SK-N-SH treated with all-trans-retinoic acid at 6 μM for 48 hours (cell line): ENCODE measurements around the gene ZNF19.

Source experiments
- ATAC-seq: fragments of 200-7000 bp; cut with Tn5 transposase; 3 replicates; pipeline ENCODE4 v1.9.1; 2020; ENCODE audit warnings: mild to moderate bottlenecking, moderate library complexity
- ARNTL ChIP-seq: fragments of 450-650 bp; formaldehyde crosslinking; IDR thresholded peaks from 2 replicates; pipeline ENCODE4 v1.5.0; 2020; ENCODE audit warnings: low read depth, mild to moderate bottlenecking, moderate library complexity, borderline replicate concordance
- BACH2 ChIP-seq: fragments of 250-450 bp; sonication (Bioruptor Pico); IDR thresholded peaks from 2 replicates; pipeline ENCODE4 v1.9.0; 2021; ENCODE audit warnings: mild to moderate bottlenecking, borderline replicate concordance
- CREB5 ChIP-seq: fragments of 250-450 bp; sonication (Bioruptor Pico); IDR thresholded peaks from 2 replicates; pipeline ENCODE4 v1.5.1; 2020; ENCODE audit warnings: low read depth, mild to moderate bottlenecking, moderate library complexity
- CSDC2 ChIP-seq: fragments of 250-450 bp; sonication (Bioruptor Pico); IDR thresholded peaks from 2 replicates; pipeline ENCODE4 v1.5.0; 2020; ENCODE audit warnings: mild to moderate bottlenecking, moderate library complexity
- ESRRG ChIP-seq: fragments of 250-450 bp; sonication (Bioruptor Pico); IDR thresholded peaks from 2 replicates; pipeline ENCODE4 v1.6.1; 2021; ENCODE audit warnings: mild to moderate bottlenecking
- GLIS3 ChIP-seq: fragments of 250-450 bp; sonication (Bioruptor Pico); IDR thresholded peaks from 2 replicates; pipeline ENCODE4 v1.5.0; 2020; ENCODE audit warnings: mild to moderate bottlenecking, moderate library complexity
- ISL1 ChIP-seq: fragments of 250-450 bp; sonication (Bioruptor Pico); IDR thresholded peaks from 2 replicates; pipeline ENCODE4 v2.1.2; 2022; ENCODE audit warnings: mild to moderate bottlenecking, moderate library complexity
- OSR1 ChIP-seq: fragments of 250-450 bp; sonication (Bioruptor Pico); IDR thresholded peaks from 2 replicates; pipeline ENCODE4 v1.8.0; 2022; ENCODE audit warnings: moderate library complexity, mild to moderate bottlenecking, inconsistent platforms
- POU6F1 ChIP-seq: fragments of 250-450 bp; sonication (Bioruptor Pico); IDR thresholded peaks from 2 replicates; pipeline ENCODE4 v1.8.0; 2021; ENCODE audit warnings: low read depth, mild to moderate bottlenecking, moderate library complexity, borderline replicate concordance
- PPARA ChIP-seq: fragments of 250-450 bp; sonication (Bioruptor Pico); IDR thresholded peaks from 2 replicates; pipeline ENCODE4 v1.5.0; 2020; ENCODE audit warnings: mild to moderate bottlenecking, borderline replicate concordance
- RARB ChIP-seq: fragments of 250-450 bp; sonication (Bioruptor Pico); IDR thresholded peaks from 2 replicates; pipeline ENCODE4 v1.8.0; 2021; ENCODE audit warnings: mild to moderate bottlenecking, moderate library complexity
- SNAI2 ChIP-seq: fragments of 250-450 bp; sonication (Bioruptor Pico); IDR thresholded peaks from 2 replicates; pipeline ENCODE4 v1.5.0; 2020; ENCODE audit warnings: mild to moderate bottlenecking, moderate library complexity
- TCF4 ChIP-seq: fragments of 250-450 bp; sonication (Bioruptor Pico); IDR thresholded peaks from 2 replicates; pipeline ENCODE4 v1.8.0; 2021; ENCODE audit warnings: mild to moderate bottlenecking, moderate library complexity, borderline replicate concordance
- TOX ChIP-seq: fragments of 250-450 bp; sonication (Bioruptor Pico); IDR thresholded peaks from 2 replicates; pipeline ENCODE4 v1.8.0; 2021; ENCODE audit warnings: mild to moderate bottlenecking, moderate library complexity, borderline replicate concordance
- ZC3H10 ChIP-seq: fragments of 250-450 bp; sonication (Bioruptor Pico); IDR thresholded peaks from 2 replicates; pipeline ENCODE4 v1.5.1; 2021; ENCODE audit warnings: mild to moderate bottlenecking, moderate library complexity
- ZFP3 ChIP-seq: fragments of 250-450 bp; sonication (Bioruptor Pico); IDR thresholded peaks from 2 replicates; pipeline ENCODE4 v1.5.0; 2020; ENCODE audit warnings: mild to moderate bottlenecking, moderate library complexity
- ZFP30 ChIP-seq: fragments of 450-650 bp; formaldehyde crosslinking; IDR thresholded peaks from 2 replicates; pipeline ENCODE4 v1.5.0; 2022; ENCODE audit warnings: mild to moderate bottlenecking, moderate library complexity
- ZNF565 ChIP-seq: fragments of 450-650 bp; formaldehyde crosslinking; conservative IDR thresholded peaks from 2 replicates; pipeline ENCODE4 v1.5.0; 2020; ENCODE audit warnings: low read depth, mild to moderate bottlenecking, moderate library complexity
- ZNF70 ChIP-seq: fragments of 450-650 bp; formaldehyde crosslinking; IDR thresholded peaks from 2 replicates; pipeline ENCODE4 v1.5.0; 2020; ENCODE audit warnings: mild to moderate bottlenecking, moderate library complexity
- ZNF8 ChIP-seq: fragments of 450-650 bp; formaldehyde crosslinking; IDR thresholded peaks from 2 replicates; pipeline ENCODE4 v1.5.0; 2020; ENCODE audit warnings: mild to moderate bottlenecking, moderate library complexity
- TF ChIP-seq, protein P1 (sequence below): fragments of 250-450 bp; sonication (Bioruptor Pico); IDR thresholded peaks from 2 replicates; pipeline ENCODE4 v1.5.1; 2021; ENCODE audit warnings: mild to moderate bottlenecking, moderate library complexity
- TF ChIP-seq, protein P2 (sequence below): fragments of 250-450 bp; sonication (Bioruptor Pico); IDR thresholded peaks from 2 replicates; pipeline ENCODE4 v1.5.0; 2020; ENCODE audit warnings: mild to moderate bottlenecking, moderate library complexity

Gene ZNF19

DNA sequence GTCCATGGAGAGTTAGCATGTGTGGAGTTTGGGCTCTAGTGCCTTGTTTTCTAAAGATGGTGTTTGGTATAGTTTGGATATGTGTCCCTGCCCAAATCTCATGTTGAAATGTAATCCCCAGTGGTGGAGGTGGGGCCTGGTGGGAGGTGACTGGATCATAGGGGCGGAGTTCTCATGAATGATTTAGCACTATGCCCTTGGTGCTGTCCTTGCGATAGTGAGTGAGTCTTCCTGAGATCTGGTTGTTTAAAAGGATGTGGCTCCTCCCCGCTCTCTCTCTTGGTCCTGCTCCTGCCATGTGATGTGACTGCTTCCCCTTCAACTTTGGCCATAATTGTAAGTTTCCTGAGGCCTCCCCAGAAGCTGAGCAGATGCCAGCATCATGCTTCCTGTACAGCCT lies 8.9 kb upstream of the ZNF19 start (continued):
- TF ChIP-seq CREB5 = no peak
- TF ChIP-seq ZNF70 (CRISPR knock-in tag) = no peak
- no peak for TF ChIP-seq SNAI2 (CRISPR knock-in tag)
- TF ChIP-seq BACH2 (CRISPR knock-in tag) = no peak
- TF ChIP-seq GLIS3 (CRISPR knock-in tag) = no peak
- TF ChIP-seq ISL1 (CRISPR knock-in tag) = no peak
- no peak for TF ChIP-seq ZC3H10 (CRISPR knock-in tag)
- TF ChIP-seq, all 23 proteins: peak for 0

DNA sequence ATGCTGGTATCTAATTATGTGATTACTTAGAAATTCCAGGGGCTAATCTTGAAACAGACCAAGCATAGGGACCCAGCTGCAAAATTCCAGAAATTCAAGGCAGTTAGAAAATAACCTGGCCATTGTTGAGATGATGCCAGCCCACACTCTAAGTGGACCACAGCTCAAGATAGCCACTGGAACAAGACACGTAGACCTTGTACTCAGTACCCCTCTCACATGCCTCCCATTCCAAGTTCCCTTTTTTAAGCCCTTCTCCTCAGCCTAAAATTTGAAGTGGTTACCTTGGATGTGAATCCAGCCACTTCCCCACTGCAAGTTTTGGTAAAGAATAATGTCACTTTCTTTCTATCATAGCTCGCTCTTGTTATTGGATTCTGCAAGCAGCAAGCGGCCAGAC lies 4.1 kb upstream of the ZNF19 start:
- TF ChIP-seq ARNTL (no peak), PPARA (CRISPR knock-in tag) (no peak), ZNF70 (CRISPR knock-in tag) (no peak), RARB (CRISPR knock-in tag) (no peak), OSR1 (CRISPR knock-in tag) (no peak), ISL1 (CRISPR knock-in tag) (no peak), TOX (CRISPR knock-in tag) (no peak), ZNF8 (CRISPR knock-in tag) (no peak), BACH2 (CRISPR knock-in tag) (no peak), GLIS3 (CRISPR knock-in tag) (no peak), CSDC2 (no peak), ZFP3 (CRISPR knock-in tag) (no peak)
- TF ChIP-seq, protein P1, sequence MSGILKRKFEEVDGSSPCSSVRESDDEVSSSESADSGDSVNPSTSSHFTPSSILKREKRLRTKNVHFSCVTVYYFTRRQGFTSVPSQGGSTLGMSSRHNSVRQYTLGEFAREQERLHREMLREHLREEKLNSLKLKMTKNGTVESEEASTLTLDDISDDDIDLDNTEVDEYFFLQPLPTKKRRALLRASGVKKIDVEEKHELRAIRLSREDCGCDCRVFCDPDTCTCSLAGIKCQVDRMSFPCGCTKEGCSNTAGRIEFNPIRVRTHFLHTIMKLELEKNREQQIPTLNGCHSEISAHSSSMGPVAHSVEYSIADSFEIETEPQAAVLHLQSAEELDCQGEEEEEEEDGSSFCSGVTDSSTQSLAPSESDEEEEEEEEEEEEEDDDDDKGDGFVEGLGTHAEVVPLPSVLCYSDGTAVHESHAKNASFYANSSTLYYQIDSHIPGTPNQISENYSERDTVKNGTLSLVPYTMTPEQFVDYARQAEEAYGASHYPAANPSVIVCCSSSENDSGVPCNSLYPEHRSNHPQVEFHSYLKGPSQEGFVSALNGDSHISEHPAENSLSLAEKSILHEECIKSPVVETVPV (CRISPR knock-in tag) = no peak
- no peak for ATAC-seq

- TF ChIP-seq ZC3H10 (CRISPR knock-in tag) (no peak), GLIS3 (CRISPR knock-in tag) (no peak), ZNF70 (CRISPR knock-in tag) (no peak)
- no peak for ATAC-seq
Observed at GRCh38 chr16:71492786-71493185, 3.7 kb upstream of the ZNF19 start.

DNA sequence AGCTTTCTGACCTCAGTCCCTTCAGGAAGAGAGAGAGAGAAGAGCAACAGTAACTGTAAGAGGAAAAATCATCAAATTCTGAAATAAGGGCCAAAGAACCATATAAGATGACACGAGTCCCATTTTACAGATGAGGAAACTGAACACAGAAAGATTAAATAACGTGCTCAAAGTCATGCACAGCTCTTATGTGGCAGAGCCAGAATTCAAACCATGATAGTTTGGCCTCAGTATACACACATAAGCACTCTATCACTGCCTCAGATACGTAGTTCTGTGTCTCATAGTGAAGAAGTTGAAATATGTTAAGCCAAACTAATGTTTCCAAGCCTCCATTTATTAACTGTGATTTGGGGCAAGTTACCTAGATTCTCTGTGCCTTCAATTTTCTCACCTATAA lies 1.9 kb upstream of the ZNF19 start:
- ATAC-seq = no peak
- TF ChIP-seq RARB (CRISPR knock-in tag) = no peak
- no peak for TF ChIP-seq ISL1 (CRISPR knock-in tag)
- TF ChIP-seq ZFP30 (CRISPR knock-in tag) = no peak
- TF ChIP-seq, protein P1 (CRISPR knock-in tag) = no peak
- no peak for TF ChIP-seq PPARA (CRISPR knock-in tag)
- no peak for TF ChIP-seq CREB5
- no peak for TF ChIP-seq CSDC2
- TF ChIP-seq ARNTL = no peak
- no peak for TF ChIP-seq ZNF70 (CRISPR knock-in tag)
- TF ChIP-seq ZFP3 (CRISPR knock-in tag) = no peak
- TF ChIP-seq GLIS3 (CRISPR knock-in tag) = no peak
- no peak for TF ChIP-seq TCF4
- TF ChIP-seq TOX (CRISPR knock-in tag) = no peak

DNA sequence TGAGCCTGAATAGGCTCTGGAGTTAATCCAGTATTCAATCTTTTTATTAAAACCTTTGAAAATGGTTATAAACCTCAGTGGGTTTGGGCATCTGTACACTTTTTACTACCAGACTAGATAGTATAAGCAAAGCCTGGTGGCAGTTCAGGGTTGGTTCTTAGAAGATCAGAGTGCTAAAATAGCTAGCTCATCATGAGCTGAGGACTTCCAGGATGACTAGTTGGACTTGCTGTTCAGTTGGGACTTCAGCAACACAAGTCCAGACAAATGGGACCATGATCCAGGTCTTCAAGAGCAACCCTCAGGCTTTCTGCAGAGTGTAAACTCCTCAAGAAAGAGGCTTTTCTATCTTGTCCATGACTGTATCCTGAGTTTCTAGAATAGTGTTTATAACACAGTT lies 1.2 kb upstream of the ZNF19 start:
- no peak for ATAC-seq
- TF ChIP-seq, protein P2, sequence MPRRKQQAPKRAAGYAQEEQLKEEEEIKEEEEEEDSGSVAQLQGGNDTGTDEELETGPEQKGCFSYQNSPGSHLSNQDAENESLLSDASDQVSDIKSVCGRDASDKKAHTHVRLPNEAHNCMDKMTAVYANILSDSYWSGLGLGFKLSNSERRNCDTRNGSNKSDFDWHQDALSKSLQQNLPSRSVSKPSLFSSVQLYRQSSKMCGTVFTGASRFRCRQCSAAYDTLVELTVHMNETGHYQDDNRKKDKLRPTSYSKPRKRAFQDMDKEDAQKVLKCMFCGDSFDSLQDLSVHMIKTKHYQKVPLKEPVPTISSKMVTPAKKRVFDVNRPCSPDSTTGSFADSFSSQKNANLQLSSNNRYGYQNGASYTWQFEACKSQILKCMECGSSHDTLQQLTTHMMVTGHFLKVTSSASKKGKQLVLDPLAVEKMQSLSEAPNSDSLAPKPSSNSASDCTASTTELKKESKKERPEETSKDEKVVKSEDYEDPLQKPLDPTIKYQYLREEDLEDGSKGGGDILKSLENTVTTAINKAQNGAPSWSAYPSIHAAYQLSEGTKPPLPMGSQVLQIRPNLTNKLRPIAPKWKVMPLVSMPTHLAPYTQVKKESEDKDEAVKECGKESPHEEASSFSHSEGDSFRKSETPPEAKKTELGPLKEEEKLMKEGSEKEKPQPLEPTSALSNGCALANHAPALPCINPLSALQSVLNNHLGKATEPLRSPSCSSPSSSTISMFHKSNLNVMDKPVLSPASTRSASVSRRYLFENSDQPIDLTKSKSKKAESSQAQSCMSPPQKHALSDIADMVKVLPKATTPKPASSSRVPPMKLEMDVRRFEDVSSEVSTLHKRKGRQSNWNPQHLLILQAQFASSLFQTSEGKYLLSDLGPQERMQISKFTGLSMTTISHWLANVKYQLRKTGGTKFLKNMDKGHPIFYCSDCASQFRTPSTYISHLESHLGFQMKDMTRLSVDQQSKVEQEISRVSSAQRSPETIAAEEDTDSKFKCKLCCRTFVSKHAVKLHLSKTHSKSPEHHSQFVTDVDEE (CRISPR knock-in tag) = no peak
- TF ChIP-seq ZNF70 (CRISPR knock-in tag) (no peak), POU6F1 (CRISPR knock-in tag) (no peak), GLIS3 (CRISPR knock-in tag) (no peak), BACH2 (CRISPR knock-in tag) (no peak), SNAI2 (CRISPR knock-in tag) (no peak), ZNF8 (CRISPR knock-in tag) (no peak), ZC3H10 (CRISPR knock-in tag) (no peak), ZFP3 (CRISPR knock-in tag) (no peak), ESRRG (CRISPR knock-in tag) (no peak), CSDC2 (no peak), PPARA (CRISPR knock-in tag) (no peak), ZNF565 (CRISPR knock-in tag) (no peak), TOX (CRISPR knock-in tag) (no peak), RARB (CRISPR knock-in tag) (no peak), ZFP30 (CRISPR knock-in tag) (no peak)
